ENCODE measurements around the gene PLD4. TPM values are rescaled to one million over a fixed set of nuclear protein-coding genes. Genes with fewer than 3 reads are reported as not detected.
"Not testable (repeated sequence)": the region's sequence is repeated elsewhere in the genome, so short reads cannot be mapped to it uniquely, and the experiment has no call there.

Gene PLD4
- total RNA-seq, 2 donors from 2014 or later, result not detected

DNA sequence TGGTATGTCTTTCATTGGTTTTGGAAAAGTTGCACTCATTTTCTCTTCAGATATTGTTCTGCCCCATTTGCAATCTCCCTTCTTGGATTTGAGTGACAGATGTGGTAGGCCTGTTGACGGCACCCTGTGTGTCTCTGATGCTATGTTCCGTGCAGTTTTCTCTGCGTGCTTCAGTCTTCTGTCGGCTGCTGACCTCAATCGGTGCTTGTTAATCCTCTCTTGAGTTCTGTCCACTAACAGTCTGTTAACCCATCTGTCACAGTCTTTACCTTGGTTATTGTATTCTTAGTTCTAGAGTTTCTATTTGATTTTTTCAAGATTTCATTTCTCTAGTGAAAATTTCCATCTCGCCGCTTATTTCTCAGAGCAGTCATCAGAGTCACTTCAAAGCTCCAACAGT, 20.7 kb upstream of the PLD4 start:
- H3K27ac ChIP-seq (ENCODE audit: low read depth, low read length), result no peak overlapping the region
- H3K36me3 ChIP-seq (ENCODE audit: control insufficient read depth, insufficient read depth, low read length), result no peaks in the 10 kb centered on the region
- peaks cover 36% of the 10 kb centered on the region for H3K27me3 Mint-ChIP-seq (ENCODE audit: insufficient read depth)
- H3K4me1 ChIP-seq (ENCODE audit: control insufficient read depth, insufficient read depth, low read length), result no peaks in the 10 kb centered on the region
- H3K36me3 Mint-ChIP-seq (ENCODE audit: low read depth), result no peaks in the 10 kb centered on the region
- H3K4me1 Mint-ChIP-seq, result no peaks in the 10 kb centered on the region
- WGBS, 2 experiments (ENCODE audit: insufficient coverage in 1 of 2, insufficient read length in 1 of 2), result 87 to 88% methylated on average over 7 of the region's 7 CpGs
- no peak for DNase-seq
- no peak overlapping the region for H3K4me3 Mint-ChIP-seq
- H3K9me3 Mint-ChIP-seq, result peaks cover 12% of the 10 kb centered on the region
- H3K9me3 ChIP-seq (ENCODE audit: control insufficient read depth, low read length), result peaks cover 19% of the 10 kb centered on the region
- H3K27ac Mint-ChIP-seq, result no peak overlapping the region
- H3K4me3 ChIP-seq (ENCODE audit: low read length), result no peak overlapping the region
- TF ChIP-seq, protein P1, sequence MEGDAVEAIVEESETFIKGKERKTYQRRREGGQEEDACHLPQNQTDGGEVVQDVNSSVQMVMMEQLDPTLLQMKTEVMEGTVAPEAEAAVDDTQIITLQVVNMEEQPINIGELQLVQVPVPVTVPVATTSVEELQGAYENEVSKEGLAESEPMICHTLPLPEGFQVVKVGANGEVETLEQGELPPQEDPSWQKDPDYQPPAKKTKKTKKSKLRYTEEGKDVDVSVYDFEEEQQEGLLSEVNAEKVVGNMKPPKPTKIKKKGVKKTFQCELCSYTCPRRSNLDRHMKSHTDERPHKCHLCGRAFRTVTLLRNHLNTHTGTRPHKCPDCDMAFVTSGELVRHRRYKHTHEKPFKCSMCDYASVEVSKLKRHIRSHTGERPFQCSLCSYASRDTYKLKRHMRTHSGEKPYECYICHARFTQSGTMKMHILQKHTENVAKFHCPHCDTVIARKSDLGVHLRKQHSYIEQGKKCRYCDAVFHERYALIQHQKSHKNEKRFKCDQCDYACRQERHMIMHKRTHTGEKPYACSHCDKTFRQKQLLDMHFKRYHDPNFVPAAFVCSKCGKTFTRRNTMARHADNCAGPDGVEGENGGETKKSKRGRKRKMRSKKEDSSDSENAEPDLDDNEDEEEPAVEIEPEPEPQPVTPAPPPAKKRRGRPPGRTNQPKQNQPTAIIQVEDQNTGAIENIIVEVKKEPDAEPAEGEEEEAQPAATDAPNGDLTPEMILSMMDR (conservative IDR thresholded peaks at IDR 0.05), result no peak
- peaks cover 76% of the 10 kb centered on the region for H3K27me3 ChIP-seq (ENCODE audit: control insufficient read depth, insufficient read depth, low read length, poor library complexity, severe bottlenecking)
- H3K9ac ChIP-seq (ENCODE audit: extremely low read depth, low read length, poor library complexity, severe bottlenecking), result no peak overlapping the region

DNA sequence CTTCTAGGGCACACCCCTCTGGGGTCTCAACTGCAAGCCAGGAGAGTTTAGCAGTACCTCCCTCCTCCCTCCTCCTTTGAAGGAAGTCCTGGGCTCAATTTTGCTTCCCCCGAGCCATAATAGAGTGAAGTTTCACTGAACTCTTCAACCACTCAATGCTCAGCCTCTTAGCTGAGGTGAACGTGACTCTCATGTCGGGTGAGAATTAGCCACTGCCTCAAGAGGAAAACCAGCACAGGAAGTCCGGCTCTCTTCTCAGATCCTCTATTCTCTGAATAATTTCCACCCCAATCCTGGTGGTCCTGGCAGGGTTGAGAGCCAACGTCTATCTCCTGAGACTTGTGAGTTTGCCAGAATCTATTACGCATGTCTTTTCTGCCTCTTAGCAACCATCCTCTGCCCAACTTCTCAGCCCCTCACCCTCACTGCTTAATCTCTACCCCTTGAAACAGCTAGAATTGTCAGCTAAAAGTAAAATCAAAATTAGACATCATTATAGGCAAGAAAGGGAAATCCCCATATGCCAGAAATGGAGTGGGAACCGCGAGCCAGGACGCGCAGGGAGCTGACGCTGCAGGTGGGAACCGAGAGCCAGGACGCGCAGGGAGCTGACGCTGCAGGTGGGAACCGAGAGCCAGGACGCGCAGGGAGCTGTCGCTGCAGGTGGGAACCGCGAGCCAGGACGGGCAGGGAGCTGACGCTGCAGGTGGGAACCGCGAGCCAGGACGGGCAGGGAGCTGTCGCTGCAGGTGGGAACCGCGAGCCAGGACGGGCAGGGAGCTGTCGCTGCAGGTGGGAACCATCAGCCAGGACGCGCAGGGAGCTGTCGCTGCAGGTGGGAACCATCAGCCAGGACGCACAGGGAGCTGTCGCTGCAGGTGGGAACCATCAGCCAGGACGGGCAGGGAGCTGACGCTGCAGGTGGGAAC, 19.8 kb upstream of the PLD4 start:
- not testable (repeated sequence) for H3K27ac Mint-ChIP-seq; H3K4me1 ChIP-seq (ENCODE audit: control insufficient read depth, insufficient read depth, low read length); H3K9ac ChIP-seq (ENCODE audit: extremely low read depth, low read length, poor library complexity, severe bottlenecking); H3K27ac ChIP-seq (ENCODE audit: low read depth, low read length); DNase-seq; H3K4me3 Mint-ChIP-seq; H3K4me1 Mint-ChIP-seq; H3K36me3 Mint-ChIP-seq (ENCODE audit: low read depth); H3K36me3 ChIP-seq (ENCODE audit: control insufficient read depth, insufficient read depth, low read length); H3K4me3 ChIP-seq (ENCODE audit: low read length)
- Histone ChIP-seq H3K27me3 (ENCODE audit: control insufficient read depth, insufficient read depth, low read length, poor library complexity, severe bottlenecking) (peaks cover 78% of the 10 kb centered on the region), H3K9me3 (ENCODE audit: control insufficient read depth, low read length) (peaks cover 19% of the 10 kb centered on the region)
- H3K9me3 Mint-ChIP-seq, result peaks cover 12% of the 10 kb centered on the region
- 45% methylated on average over 18 to 34 of the region's 38 CpGs for WGBS, 2 experiments (ENCODE audit: insufficient coverage in 1 of 2, insufficient read length in 1 of 2)
- peaks cover 38% of the 10 kb centered on the region for H3K27me3 Mint-ChIP-seq (ENCODE audit: insufficient read depth)

DNA sequence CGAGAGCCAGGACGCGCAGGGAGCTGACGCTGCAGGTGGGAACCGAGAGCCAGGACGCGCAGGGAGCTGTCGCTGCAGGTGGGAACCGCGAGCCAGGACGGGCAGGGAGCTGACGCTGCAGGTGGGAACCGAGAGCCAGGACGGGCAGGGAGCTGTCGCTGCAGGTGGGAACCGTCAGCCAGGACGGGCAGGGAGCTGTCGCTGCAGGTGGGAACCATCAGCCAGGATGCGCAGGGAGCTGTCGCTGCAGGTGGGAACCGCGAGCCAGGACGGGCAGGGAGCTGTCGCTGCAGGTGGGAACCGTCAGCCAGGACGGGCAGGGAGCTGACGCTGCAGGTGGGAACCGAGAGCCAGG, 19.1 kb upstream of the PLD4 start:
- 32 to 34% methylated on average over 12 to 25 of the region's 28 CpGs for WGBS, 2 experiments (ENCODE audit: insufficient coverage in 1 of 2, insufficient read length in 1 of 2)
- Mint-ChIP-seq H3K9me3 (peaks cover 12% of the 10 kb centered on the region), H3K27me3 (ENCODE audit: insufficient read depth) (peaks cover 38% of the 10 kb centered on the region)
- not testable (repeated sequence) for DNase-seq; H3K36me3 Mint-ChIP-seq (ENCODE audit: low read depth); H3K4me1 ChIP-seq (ENCODE audit: control insufficient read depth, insufficient read depth, low read length); H3K4me1 Mint-ChIP-seq; H3K27ac Mint-ChIP-seq; H3K4me3 Mint-ChIP-seq; H3K36me3 ChIP-seq (ENCODE audit: control insufficient read depth, insufficient read depth, low read length); H3K27ac ChIP-seq (ENCODE audit: low read depth, low read length); H3K4me3 ChIP-seq (ENCODE audit: low read length); H3K9ac ChIP-seq (ENCODE audit: extremely low read depth, low read length, poor library complexity, severe bottlenecking)
- peaks cover 82% of the 10 kb centered on the region for H3K27me3 ChIP-seq (ENCODE audit: control insufficient read depth, insufficient read depth, low read length, poor library complexity, severe bottlenecking)
- H3K9me3 ChIP-seq (ENCODE audit: control insufficient read depth, low read length), result peaks cover 19% of the 10 kb centered on the region

DNA sequence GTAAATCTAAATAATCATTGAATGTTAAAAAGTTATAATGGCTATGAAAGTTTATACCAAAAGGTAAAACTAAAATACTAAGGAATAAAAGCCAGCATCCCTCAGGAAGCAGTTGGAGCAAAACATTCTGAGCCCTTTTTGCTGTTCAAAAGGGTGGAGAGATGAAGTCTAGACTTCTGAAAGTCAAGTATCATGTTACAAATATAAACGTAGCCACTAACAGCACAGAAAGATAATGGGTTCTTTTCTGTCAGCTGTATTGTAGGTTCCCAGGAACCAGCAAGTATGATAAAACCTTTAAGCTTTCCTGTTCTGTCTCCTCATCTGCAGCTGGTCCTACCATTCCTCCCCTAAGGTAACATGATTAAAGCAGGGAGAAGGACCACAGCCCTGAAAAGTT, 16.4 kb upstream of the PLD4 start:
- Histone ChIP-seq H3K9me3 (ENCODE audit: control insufficient read depth, low read length) (peaks cover 33% of the 10 kb centered on the region), H3K4me1 (ENCODE audit: control insufficient read depth, insufficient read depth, low read length) (no peaks in the 10 kb centered on the region), H3K4me3 (ENCODE audit: low read length) (no peak overlapping the region), H3K36me3 (ENCODE audit: control insufficient read depth, insufficient read depth, low read length) (no peaks in the 10 kb centered on the region), H3K27me3 (ENCODE audit: control insufficient read depth, insufficient read depth, low read length, poor library complexity, severe bottlenecking) (peaks cover 63% of the 10 kb centered on the region), H3K27ac (ENCODE audit: low read depth, low read length) (no peak overlapping the region), H3K9ac (ENCODE audit: extremely low read depth, low read length, poor library complexity, severe bottlenecking) (no peak overlapping the region)
- no peak overlapping the region for H3K27ac Mint-ChIP-seq
- 44 to 50% methylated on average over 1 of the region's 1 CpG for WGBS, 2 experiments (ENCODE audit: insufficient coverage in 1 of 2, insufficient read length in 1 of 2)
- H3K27me3 Mint-ChIP-seq (ENCODE audit: insufficient read depth), result peaks cover 44% of the 10 kb centered on the region
- DNase-seq, result no peak
- peaks cover 27% of the 10 kb centered on the region for H3K9me3 Mint-ChIP-seq
- no peak overlapping the region for H3K4me3 Mint-ChIP-seq
- H3K36me3 Mint-ChIP-seq (ENCODE audit: low read depth), result no peaks in the 10 kb centered on the region
- TF ChIP-seq, protein P1 (conservative IDR thresholded peaks at IDR 0.05), result no peak
- H3K4me1 Mint-ChIP-seq, result no peaks in the 10 kb centered on the region
